ACHN (cell line): Measurements from ENCODE around the gene KIAA1217.
A peak's percentile ranks its signal among the peaks of the same experiment; 100 is the strongest.

Experiments
- DNase-seq: peaks from one replicate; pipeline ENCODE4 v3.0.0-alpha.2; 2015
- in situ Hi-C: cut with HindIII; loops from 2 replicates; pipeline ENCODE4 v1.10.0; 2017; ENCODE audit warnings: low sequenced_read_pairs, low pct_ligation_motif_present, low pct_unique_long_range_greater_than_20kb

The KIAA1217 gene

GRCh38 chr10:24485304-24485703 is 276.4 kb downstream of the KIAA1217 start:
- no peak for DNase-seq
- in situ Hi-C loops: no loop called here

GRCh38 chr10:24488631-24489030 is 279.7 kb downstream of the KIAA1217 start:
- DNase-seq: no peak
- in situ Hi-C loops: no loop called here

- in situ Hi-C loops: no loop called here
- no peak for DNase-seq
Observed at GRCh38 chr10:24493165-24493564, 284.2 kb downstream of the KIAA1217 start.

DNA sequence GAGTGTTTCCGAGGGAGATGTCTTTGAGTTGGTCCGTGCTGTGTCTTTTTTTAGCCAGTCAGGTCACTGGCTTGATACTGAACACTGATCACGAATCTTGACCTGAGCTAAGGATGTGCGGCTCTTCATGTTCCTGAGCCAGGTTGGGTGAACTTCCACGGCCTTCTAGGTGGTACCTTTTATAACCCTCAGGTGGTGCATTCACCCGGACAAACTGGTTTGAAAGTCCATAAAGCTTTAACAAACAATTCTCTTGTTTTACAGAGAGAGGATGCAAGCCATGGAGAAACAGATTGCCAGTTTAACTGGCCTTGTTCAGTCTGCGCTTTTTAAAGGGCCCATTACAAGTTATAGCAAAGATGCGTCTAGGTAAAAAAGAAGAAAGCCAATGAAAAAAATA is 285.3 kb downstream of the KIAA1217 start:
- in situ Hi-C loops: no loop called here
- DNase-seq: no peak

GRCh38 chr10:24494777-24495176 is 285.8 kb downstream of the KIAA1217 start:
- no peak for DNase-seq
- in situ Hi-C loops: no loop called here

- DNase-seq: no peak
- in situ Hi-C loops: no loop called here
Observed at GRCh38 chr10:24495666-24496460, 286.9 kb downstream of the KIAA1217 start.

GRCh38 chr10:24496906-24497305 is 288.0 kb downstream of the KIAA1217 start:
- in situ Hi-C loops: no loop called here

DNA sequence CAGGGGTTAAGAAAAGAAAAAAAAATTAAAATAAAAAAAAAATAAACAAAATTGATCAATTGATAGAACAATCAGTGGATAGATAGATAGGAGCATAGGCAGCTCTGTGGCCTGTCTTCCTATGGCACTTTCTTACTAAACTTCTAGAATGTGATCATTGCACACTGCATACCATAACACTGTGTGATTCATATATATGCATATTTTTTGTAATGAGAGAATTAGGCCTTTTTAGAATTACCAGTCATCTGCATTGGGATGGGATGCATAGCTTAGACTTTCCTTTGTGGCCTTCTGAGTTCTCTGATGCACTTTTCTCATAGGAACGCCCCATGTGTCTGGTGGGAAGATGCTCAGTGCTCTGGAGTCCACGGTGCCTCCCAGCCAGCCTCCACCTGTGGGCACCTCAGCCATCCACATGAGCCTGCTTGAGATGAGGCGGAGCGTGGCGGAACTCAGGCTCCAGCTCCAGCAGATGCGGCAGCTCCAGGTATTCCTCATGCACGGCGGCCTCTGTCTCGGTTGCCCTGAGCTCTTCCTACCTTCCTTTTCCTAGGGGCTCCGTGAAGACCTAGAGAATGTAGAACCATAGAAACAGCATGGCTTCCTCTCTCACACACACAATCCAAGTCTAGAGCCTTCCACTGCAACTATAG is 292.2 kb downstream of the KIAA1217 start:
- DNase-seq: no peak
- in situ Hi-C loops: no loop called here

More at GRCh38 chr10:24496906-24497305, 288.0 kb downstream of the KIAA1217 start:
- no peak for DNase-seq

- no peak for DNase-seq
- in situ Hi-C loops: no loop called here
Observed at GRCh38 chr10:24502006-24502405, 293.1 kb downstream of the KIAA1217 start.

DNA sequence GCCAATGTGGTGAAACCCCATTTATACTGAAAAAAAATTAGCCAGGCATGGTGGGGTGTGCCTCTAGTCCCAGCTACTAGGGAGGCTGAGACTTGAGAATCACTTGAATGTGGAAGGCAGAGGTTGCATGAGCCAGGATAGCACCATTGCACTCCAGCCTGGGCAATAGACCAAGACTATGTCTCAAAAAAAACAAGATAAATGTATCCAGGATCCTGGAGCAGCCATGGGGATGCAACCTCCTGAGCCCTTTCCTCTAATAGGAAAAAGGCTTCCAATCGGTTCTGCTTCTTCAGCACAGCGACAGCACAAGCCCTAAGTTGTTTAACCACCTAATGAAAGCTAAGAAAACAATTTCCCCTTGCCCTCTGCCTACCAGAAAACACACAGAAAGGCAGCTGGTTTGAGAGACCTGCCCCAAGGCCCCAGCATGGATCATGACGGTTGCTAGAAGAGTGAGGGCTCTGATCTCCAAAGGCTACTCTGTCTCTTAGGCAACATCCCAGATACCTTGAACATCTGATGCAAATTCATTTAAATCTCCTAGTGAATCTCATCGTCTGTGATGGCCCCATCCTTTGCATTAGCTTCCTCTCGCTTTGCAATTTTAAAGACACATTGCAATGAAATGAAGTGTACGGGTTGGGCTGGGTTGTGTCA is 294.0 kb downstream of the KIAA1217 start:
- no peak for DNase-seq
- in situ Hi-C loops: no loop called here

- in situ Hi-C loops: no loop called here
- DNase-seq: peak; percentile 59
Observed at GRCh38 chr10:24503461-24504320, 294.8 kb downstream of the KIAA1217 start.

DNA sequence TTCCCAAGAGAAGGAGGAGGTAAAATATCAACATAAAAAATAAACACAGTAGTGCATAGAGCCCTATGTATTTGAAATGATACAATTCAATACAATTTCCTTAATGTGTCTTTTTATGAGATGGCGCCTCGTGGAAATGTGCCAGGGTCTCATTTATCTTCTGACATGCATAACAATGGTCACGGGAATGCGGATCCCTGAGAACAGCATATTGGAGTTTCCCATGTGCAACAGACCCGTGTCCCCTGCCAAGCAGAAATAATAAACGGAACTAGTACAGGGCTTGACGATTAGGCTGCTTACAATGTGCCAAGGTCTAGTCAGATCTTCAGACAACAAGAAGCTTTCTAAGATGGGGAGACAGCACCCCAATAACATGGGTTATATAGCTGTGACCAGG is 296.8 kb downstream of the KIAA1217 start:
- in situ Hi-C loops: no loop called here

DNA sequence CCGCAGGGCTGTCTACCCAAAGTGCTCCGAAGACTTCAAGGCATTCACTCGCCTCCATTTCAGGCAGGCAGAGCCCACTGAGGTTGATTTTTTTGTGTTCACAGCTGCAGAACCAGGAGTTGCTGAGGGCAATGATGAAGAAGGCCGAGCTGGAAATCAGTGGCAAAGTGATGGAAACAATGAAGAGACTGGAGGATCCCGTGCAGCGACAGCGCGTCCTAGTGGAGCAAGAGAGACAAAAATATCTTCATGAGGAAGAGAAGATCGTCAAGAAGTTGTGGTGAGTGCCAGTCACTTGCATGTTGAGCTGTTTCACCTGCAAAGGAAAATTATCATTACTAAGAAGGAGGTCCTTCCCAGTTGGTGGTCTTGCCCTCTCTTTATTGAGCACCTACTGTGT is 304.2 kb downstream of the KIAA1217 start:
- in situ Hi-C loops: no loop called here

More for the DNA sequence above, 296.8 kb downstream of the KIAA1217 start:
- no peak for DNase-seq

GRCh38 chr10:24515481-24515880 is 306.5 kb downstream of the KIAA1217 start:
- no peak for DNase-seq
- in situ Hi-C loops: no loop called here

More for the DNA sequence above, 304.2 kb downstream of the KIAA1217 start:
- peak; percentile 9 for DNase-seq

- in situ Hi-C loops: no loop called here
- DNase-seq: no peak
Observed at GRCh38 chr10:24518411-24518810, 309.5 kb downstream of the KIAA1217 start.

GRCh38 chr10:24518981-24519597 is 310.2 kb downstream of the KIAA1217 start:
- in situ Hi-C loops: no loop called here
- peak; percentile 57 for DNase-seq

DNA sequence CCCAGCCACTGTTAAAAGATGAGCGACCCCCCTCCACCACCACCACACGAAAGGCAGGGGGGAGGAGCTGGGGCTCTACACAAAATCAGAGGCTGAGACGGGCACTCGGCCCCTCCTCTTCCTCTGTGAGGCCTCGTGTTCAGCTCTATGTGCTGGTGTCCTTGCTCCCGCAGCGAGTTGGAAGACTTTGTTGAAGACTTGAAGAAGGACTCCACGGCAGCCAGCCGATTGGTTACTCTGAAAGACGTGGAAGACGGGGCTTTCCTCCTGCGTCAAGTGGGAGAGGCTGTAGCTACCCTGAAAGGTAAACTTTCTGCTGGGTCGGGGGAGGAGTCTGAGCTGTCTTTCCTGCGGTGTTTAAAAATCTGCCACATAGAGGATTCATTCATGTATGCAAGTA is 311.0 kb downstream of the KIAA1217 start:
- no peak for DNase-seq
- in situ Hi-C loops: no loop called here

- no peak for DNase-seq
- in situ Hi-C loops: no loop called here
Observed at GRCh38 chr10:24524314-24524713, 315.4 kb downstream of the KIAA1217 start.
